ENCODE data around the gene CBX5. TPM values are rescaled to one million over a fixed set of nuclear protein-coding genes. Genes with fewer than 3 reads are reported as not detected.

CBX5 gene
- total and polyA plus RNA-seq, 2 of the 8 experiments (the other 6 are each of a cell fraction or from before 2014, with no cell fraction given): 62.4 to 231 TPM

DNA sequence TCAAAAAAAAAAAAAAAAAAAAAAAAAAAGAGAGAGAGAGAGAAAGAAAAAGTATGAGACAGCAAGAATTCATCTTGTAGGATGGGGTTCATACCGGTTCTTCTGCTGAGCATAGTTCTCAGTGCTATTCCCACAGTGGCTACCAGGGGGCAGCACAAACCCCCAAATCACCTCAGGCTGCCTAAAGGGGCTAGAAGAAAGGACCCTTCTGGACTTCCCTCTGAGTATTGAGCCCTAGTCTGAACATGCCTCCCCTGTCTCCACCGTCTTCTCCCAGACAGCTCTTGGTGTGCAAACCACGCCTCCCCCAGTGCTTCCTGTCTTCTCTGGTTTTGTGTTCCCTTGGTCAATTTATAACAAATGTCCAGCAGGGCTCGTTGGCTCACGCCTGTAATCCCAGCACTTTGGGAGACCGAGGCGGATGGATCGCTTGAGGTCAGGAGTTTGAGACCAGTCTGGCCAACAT lies 59.8 kb downstream of the CBX5 start:
- TF ChIP-seq MAX (IDR thresholded peaks at IDR 0.05) (no peak), CTCF (IDR thresholded peaks at IDR 0.05; ENCODE audit: control extremely low read depth in 1 of 3, insufficient read depth in 1 of 3, low read depth in 1 of 3, low read length in 3 of 3) (peak; percentile 73 to 90 (median 84)), BACH1 (IDR thresholded peaks at IDR 0.05; ENCODE audit: low read length) (peak; percentile 72), RAD21 (IDR thresholded peaks at IDR 0.05 in 1 of 2, conservative IDR thresholded peaks at IDR 0.05 in 1 of 2; ENCODE audit: low read depth in 2 of 2, low read length in 2 of 2) (peak; percentile 78 to 84)
- WGBS, 2 experiments (ENCODE audit: extremely low coverage in 1 of 2, insufficient coverage in 1 of 2, insufficient read length in 1 of 2, insufficient replicate concordance in 2 of 2, low coverage in 1 of 2, low lambda C conversion rate in 2 of 2, missing lambda C conversion rate in 1 of 2): 63% methylated on average over 8 of the region's 8 CpGs; no CpG with 5 or more reads in 1 of the 2 experiments
- Histone ChIP-seq H3K27me3 (replicated peaks in 1 of 4; ENCODE audit: control insufficient read depth in 3 of 4, extremely low read depth in 1 of 4, insufficient read depth in 3 of 4, low read length in 3 of 4) (peaks cover 1 to 36% (median 25%) of the 10 kb centered on the region in 4 experiments; a peak in 6 of 7 replicates), H3K4ac (replicated peaks; ENCODE audit: insufficient read length, low read depth, low read length) (no peak overlapping the region), H3K56ac (replicated peaks; ENCODE audit: insufficient read length, low read depth, low read length) (no peak overlapping the region), H4K8ac (ENCODE audit: extremely low read depth, insufficient read depth, low read length) (no peak overlapping the region), H4K20me1 (replicated peaks in 1 of 2; ENCODE audit: control insufficient read depth in 1 of 2, insufficient read depth in 2 of 2, low read length in 2 of 2) (no peaks in the 10 kb centered on the region), H2AK5ac (ENCODE audit: low read depth, low read length) (no peak overlapping the region), H3K4me3 (ENCODE audit: extremely low read depth in 1 of 4, insufficient read depth in 2 of 4, low read depth in 3 of 4, low read length in 4 of 4) (no peak overlapping the region), H4K91ac (replicated peaks; ENCODE audit: insufficient read length, low read length) (peak overlapping the region; percentile 87), H3K18ac (ENCODE audit: extremely low read depth, low read length) (peak overlapping the region; percentile 25; the same call in 1 of the 2 replicates), H3K23ac (ENCODE audit: insufficient read length) (no peak overlapping the region), H2BK5ac (ENCODE audit: low read depth, low read length) (no peak overlapping the region), H2BK20ac (ENCODE audit: low read length) (no peak overlapping the region), H2BK15ac (ENCODE audit: low read length) (no peak overlapping the region), H2AFZ (ENCODE audit: low read length) (peak overlapping the region; percentile 20; the same call in 1 of the 2 replicates), H3K14ac (ENCODE audit: insufficient read length) (no peak overlapping the region), H3K79me1 (ENCODE audit: low read depth, low read length) (no peaks in the 10 kb centered on the region), H2BK120ac (replicated peaks; ENCODE audit: low read depth, low read length) (no peak overlapping the region), H3K27ac (ENCODE audit: low read depth, low read length) (no peak overlapping the region), H3K4me2 (ENCODE audit: insufficient read depth in 1 of 2, low read depth in 2 of 2, low read length in 2 of 2) (no peak overlapping the region), H3K79me2 (ENCODE audit: control insufficient read depth in 1 of 2, insufficient read depth in 2 of 2, low read length in 2 of 2) (no peaks in the 10 kb centered on the region), H3K9me3 (ENCODE audit: insufficient read depth in 2 of 2, low read depth in 1 of 2, low read length in 1 of 2) (no peaks in the 10 kb centered on the region), H3K9ac (replicated peaks in 1 of 4; ENCODE audit: extremely low read depth in 1 of 4, low read depth in 3 of 4, low read length in 3 of 4) (no peak overlapping the region), H4K5ac (ENCODE audit: insufficient read length, low read depth, low read length) (no peak overlapping the region), H3K23me2 (ENCODE audit: low read depth, low read length) (peaks cover 8% of the 10 kb centered on the region; the same call in 1 of the 2 replicates), H3K36me3 (ENCODE audit: control insufficient read depth in 2 of 4, insufficient read depth in 4 of 4, low read length in 3 of 4) (no peaks in the 10 kb centered on the region), H3K4me1 (replicated peaks in 1 of 4; ENCODE audit: control insufficient read depth in 3 of 4, insufficient read depth in 4 of 4, low read length in 3 of 4) (peaks cover 0 to 20% (median 15%) of the 10 kb centered on the region in 4 experiments; a peak in 6 of 7 replicates), H2BK12ac (ENCODE audit: low read depth, low read length) (no peak overlapping the region)
- POLR2A ChIA-PET (ENCODE audit: partially characterized antibody): interaction anchor here (1.1 to 6.6 kb wide), 8 partner anchors 9 to 66 kb away, joined by 3 to 52 read pairs (median 4); partner anchors contain the start of genes CBX5 and HNRNPA1
- FAIRE-seq (no peak), DNase-seq (ENCODE audit: low read depth in 1 of 2, low spot score in 2 of 2) (peak in 1 of 2 experiments; percentile 94)
- CTCF ChIA-PET (ENCODE audit: partially characterized antibody): interaction anchor here (0.7 to 3.3 kb wide), 29 partner anchors 8 to 179 kb away, joined by 3 to 16 read pairs (median 4); partner anchors contain the start of gene COPZ1
